Gastroesophageal sphincter (tissue), 3 donors: ENCODE data around the gene UPF3A.

Source experiments
- CTCF ChIP-seq, 4 experiments: fragments of 200-600 bp in 2 of 4; fragments of 450-650 bp in 2 of 4; sonication (generic) in 1 of 4; IDR thresholded peaks; one replicate each; pipeline ENCODE4 v1.5.1; 2017 to 2019; ENCODE audit warnings: antibody characterized with exemption in 4 of 4, mild to moderate bottlenecking in 2 of 4, moderate library complexity in 2 of 4
- POLR2A ChIP-seq, 2 donors: fragments of 450-650 bp; IDR thresholded peaks; one replicate each; pipeline ENCODE4 v1.6.1; 2017; ENCODE audit warnings: antibody characterized with exemption in 2 of 2, mild to moderate bottlenecking in 2 of 2, moderate library complexity in 1 of 2
- POLR2AphosphoS5 ChIP-seq: sonication (generic); formaldehyde crosslinking; IDR thresholded peaks from one replicate; pipeline ENCODE4 v1.6.1; 2017; ENCODE audit warnings: antibody characterized with exemption

GRCh38 chr13:114288157-114288591 is 6.8 kb downstream of the UPF3A start:
- TF ChIP-seq POLR2A (IDR thresholded peaks at IDR 0.05): no peak
- no peak for TF ChIP-seq CTCF (IDR thresholded peaks at IDR 0.05)
- no peak for TF ChIP-seq POLR2AphosphoS5
